ENCODE measurements around the gene NOS1AP. TPM values are rescaled to one million over a fixed set of nuclear protein-coding genes. Genes with fewer than 3 reads are reported as not detected.

NOS1AP gene
- total and polyA plus RNA-seq, 9 of the 15 experiments (the other 6 are each of a cell fraction or from before 2014, with no cell fraction given): 0.07 to 1.5 (median 0.22) TPM

DNA sequence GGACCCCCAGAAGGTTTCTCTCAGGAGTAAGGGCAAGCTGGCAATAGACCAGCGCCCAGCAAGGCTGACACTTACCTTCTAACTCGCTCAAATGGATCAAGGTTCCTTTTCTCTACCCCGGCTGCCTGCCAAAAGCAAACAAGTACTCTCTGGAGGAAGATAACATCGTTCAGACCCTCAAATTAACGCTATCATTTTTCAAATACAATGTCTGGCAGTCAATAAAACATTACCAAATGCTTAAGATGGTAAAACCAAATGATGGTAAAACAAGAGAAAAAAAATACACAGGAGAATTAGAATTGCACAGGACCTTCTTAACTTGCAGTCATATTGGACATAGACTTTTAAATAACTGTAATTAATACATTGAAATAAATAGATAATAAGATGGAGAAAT is 159.1 kb downstream of the NOS1AP start (continued):
- TF ChIP-seq, protein P1, sequence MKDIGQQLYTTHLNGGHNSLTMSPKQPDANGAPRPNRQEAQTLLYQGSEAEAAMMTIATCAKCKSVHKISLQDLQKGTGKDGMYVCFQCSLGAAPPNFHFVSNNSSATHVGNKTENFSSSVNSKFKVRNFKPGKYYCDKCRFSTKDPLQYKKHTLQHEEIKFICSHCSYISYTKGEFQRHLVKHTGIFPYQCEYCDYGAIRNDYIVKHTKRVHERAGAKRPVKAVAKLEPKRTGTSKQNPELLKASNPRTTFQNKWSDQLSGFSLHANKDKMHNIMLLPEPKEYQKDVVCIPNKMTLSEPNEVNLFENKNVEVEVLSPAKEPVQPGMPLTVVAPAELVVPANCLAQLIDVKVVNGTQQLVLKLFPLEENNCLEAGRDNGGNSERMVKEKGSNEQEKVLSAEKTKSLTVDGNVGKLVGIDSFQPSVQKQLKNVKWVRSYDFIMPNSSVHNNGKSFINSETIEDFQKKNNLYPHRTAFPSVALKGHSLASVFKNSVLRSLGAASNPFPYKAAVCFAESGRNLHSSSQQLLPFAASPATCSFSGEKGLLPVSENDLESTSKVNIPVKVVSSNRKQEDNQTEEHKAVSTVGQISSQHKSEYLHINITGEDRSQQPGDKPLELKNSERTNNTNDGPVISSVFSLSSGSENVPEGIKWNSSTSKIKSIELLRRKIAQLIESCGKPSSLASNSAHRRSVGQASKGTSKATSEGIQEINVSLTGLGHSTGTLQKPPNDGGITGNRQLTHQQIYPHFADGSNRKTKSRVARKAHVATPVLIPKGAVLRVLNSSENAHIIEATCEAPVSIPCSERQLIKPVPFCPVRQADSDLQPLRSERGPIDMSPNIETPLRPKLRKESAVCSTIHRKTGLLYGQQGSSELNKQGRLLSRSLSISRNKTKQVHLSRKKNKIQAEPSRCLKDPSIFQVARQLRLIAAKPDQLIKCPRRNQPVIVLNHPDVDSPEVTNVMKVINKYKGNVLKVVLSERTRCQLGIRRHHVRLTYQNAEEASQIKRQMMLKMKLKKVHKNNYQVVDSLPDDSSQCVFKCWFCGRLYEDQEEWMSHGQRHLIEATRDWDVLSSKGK (CRISPR knock-in tag; IDR thresholded peaks at IDR 0.05): no peak
- TF ChIP-seq, protein P2, sequence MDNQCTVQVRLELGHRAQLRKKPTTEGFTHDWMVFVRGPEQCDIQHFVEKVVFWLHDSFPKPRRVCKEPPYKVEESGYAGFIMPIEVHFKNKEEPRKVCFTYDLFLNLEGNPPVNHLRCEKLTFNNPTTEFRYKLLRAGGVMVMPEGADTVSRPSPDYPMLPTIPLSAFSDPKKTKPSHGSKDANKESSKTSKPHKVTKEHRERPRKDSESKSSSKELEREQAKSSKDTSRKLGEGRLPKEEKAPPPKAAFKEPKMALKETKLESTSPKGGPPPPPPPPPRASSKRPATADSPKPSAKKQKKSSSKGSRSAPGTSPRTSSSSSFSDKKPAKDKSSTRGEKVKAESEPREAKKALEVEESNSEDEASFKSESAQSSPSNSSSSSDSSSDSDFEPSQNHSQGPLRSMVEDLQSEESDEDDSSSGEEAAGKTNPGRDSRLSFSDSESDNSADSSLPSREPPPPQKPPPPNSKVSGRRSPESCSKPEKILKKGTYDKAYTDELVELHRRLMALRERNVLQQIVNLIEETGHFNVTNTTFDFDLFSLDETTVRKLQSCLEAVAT (IDR thresholded peaks at IDR 0.05): no peak
- no peak for TF ChIP-seq CBFA2T3 (IDR thresholded peaks at IDR 0.05)
- no peak for TF ChIP-seq TAL1 (IDR thresholded peaks at IDR 0.05)

DNA sequence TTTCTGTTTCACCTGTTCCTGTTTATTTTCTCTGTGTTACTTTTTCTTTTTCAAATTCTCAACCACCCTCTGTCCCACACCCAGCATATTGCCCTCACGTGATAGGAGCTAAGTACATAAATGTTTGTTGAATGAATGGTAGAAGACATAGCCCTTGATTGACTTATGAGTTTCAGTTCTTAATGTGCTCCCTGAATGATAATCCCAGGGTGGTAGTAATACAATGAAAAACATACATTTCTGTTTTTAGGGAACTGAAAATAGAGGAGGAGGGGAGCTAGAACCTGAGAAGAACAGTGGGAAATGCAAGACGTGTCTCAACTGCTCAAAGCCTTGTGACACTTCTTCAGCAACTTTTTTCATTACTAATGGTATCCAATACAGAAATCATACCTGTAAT is 160.1 kb downstream of the NOS1AP start:
- Histone ChIP-seq H3K27ac (ENCODE audit: extremely low read depth, low read depth, low read length) (no peak overlapping the region), H3K4me2 (ENCODE audit: insufficient read depth, low read length) (no peak overlapping the region), H3K36me3 (ENCODE audit: control insufficient read depth, insufficient read depth, low read length) (no peaks in the 10 kb centered on the region), H3K4me1 (replicated peaks in 1 of 2; ENCODE audit: control insufficient read depth in 2 of 2, insufficient read depth in 2 of 2, low read length in 2 of 2) (no peaks in the 10 kb centered on the region), H4K20me1 (replicated peaks; ENCODE audit: control insufficient read depth, insufficient read depth, low read length) (peaks cover 2% of the 10 kb centered on the region; the same call in 1 of the 2 replicates), H3K4me3 (no peak overlapping the region), H3K9me1 (ENCODE audit: control insufficient read depth, insufficient read depth, low read length) (no peaks in the 10 kb centered on the region), H3K79me2 (ENCODE audit: control insufficient read depth, insufficient read depth, low read length) (no peaks in the 10 kb centered on the region), H2AFZ (ENCODE audit: low read depth, low read length) (no peak overlapping the region), H3K9me3 (replicated peaks; ENCODE audit: control insufficient read depth, insufficient read depth, low read depth, low read length) (no peaks in the 10 kb centered on the region), H3K27me3 (ENCODE audit: control insufficient read depth in 2 of 2, insufficient read depth in 2 of 2, low read length in 2 of 2) (peaks cover 0 to 7% of the 10 kb centered on the region in 2 experiments; a peak in 3 of 5 replicates), H3K9ac (ENCODE audit: insufficient read depth in 1 of 2, low read depth in 2 of 2, low read length in 2 of 2) (no peak overlapping the region)
- CTCF ChIA-PET (ENCODE audit: low intra/inter-chr PET ratio): no interaction called here
- ATAC-seq: no peak
- no TSS peak for BruUV-seq (replicated peaks)
- no peak for TF ChIP-seq CBFA2T3 (IDR thresholded peaks at IDR 0.05)
- TF ChIP-seq TARDBP (IDR thresholded peaks at IDR 0.05): no peak
- no peak for TF ChIP-seq POLR2AphosphoS2 (IDR thresholded peaks at IDR 0.05; ENCODE audit: low read length)
- TF ChIP-seq KDM2B (CRISPR knock-in tag; IDR thresholded peaks at IDR 0.05): no peak
- no peak for TF ChIP-seq BCOR (IDR thresholded peaks at IDR 0.05)
- in situ Hi-C loops (cut with MboI) (no loop called here), intact Hi-C loops (cut with micrococcal nuclease) (no loop called here)
- DNase-seq (ENCODE audit: extremely low read depth in 1 of 4, low spot score in 3 of 4): no peak
- 0% methylated on average over 2 of the region's 2 CpGs for whole genome bisulfite sequencing (ENCODE audit: insufficient coverage, low coverage, missing lambda C conversion rate)
- FAIRE-seq: no peak
- POLR2A ChIA-PET: no interaction called here
